Natural killer cell (primary cell): ENCODE measurements around the gene SUMO2. TPM values are rescaled to one million over a fixed set of nuclear protein-coding genes. Genes with fewer than 3 reads are reported as not detected.

Experiments used
- ATAC-seq, 3 donors: fragments of 150-1000 bp in 2 of 3; fragments of 200-7000 bp in 1 of 3; cut with Tn5 transposase; 1 replicate in 1 of 3; 2 replicates in 2 of 3; pipeline ENCODE4 v1.10.0; 2021; ENCODE audit warnings: mild to moderate bottlenecking in 2 of 3, moderate library complexity in 2 of 3
- DNase-seq, 2 donors: peaks; one replicate each; pipeline versions ENCODE4 v3.0.0 to v3.0.0-alpha.2; 2013 to 2021; ENCODE audit warnings: mixed read lengths in 1 of 2
- H3K27ac ChIP-seq: one replicate; pipeline ENCODE4 v1.5.1; 2013; ENCODE audit warnings: mild to moderate bottlenecking, low read length
- H3K27me3 ChIP-seq: one replicate; pipeline ENCODE4 v1.6.1; 2013; ENCODE audit warnings: low read length; ENCODE audit not compliant: control insufficient read depth, insufficient read depth
- H3K36me3 ChIP-seq: one replicate; pipeline ENCODE4 v1.6.1; 2013; ENCODE audit warnings: low read length; ENCODE audit not compliant: control insufficient read depth, insufficient read depth
- H3K4me1 ChIP-seq: one replicate; pipeline ENCODE4 v1.6.1; 2013; ENCODE audit warnings: low read length; ENCODE audit not compliant: control insufficient read depth, insufficient read depth
- H3K4me3 ChIP-seq: one replicate; pipeline ENCODE4 v1.5.1; 2013; ENCODE audit warnings: low read length
- H3K9me3 ChIP-seq: one replicate; pipeline ENCODE4 v1.6.1; 2013; ENCODE audit warnings: low read length; ENCODE audit not compliant: control insufficient read depth, insufficient read depth
- H3K27ac Mint-ChIP-seq, 2 donors: one replicate each; pipeline ENCODE4 v1.8.0; 2022; ENCODE audit warnings: mild to moderate bottlenecking in 2 of 2, mixed read lengths in 2 of 2, moderate library complexity in 1 of 2
- H3K27me3 Mint-ChIP-seq, 2 donors: one replicate each; pipeline ENCODE4 v1.8.0; 2022; ENCODE audit warnings: low read depth in 2 of 2, mixed read lengths in 2 of 2
- H3K36me3 Mint-ChIP-seq: one replicate; pipeline ENCODE4 v1.8.0; 2022; ENCODE audit warnings: mixed read lengths
- H3K4me1 Mint-ChIP-seq, 2 donors: one replicate each; pipeline ENCODE4 v1.8.0; 2022; ENCODE audit warnings: mixed read lengths in 2 of 2
- H3K4me3 Mint-ChIP-seq: one replicate; pipeline ENCODE4 v1.8.0; 2022; ENCODE audit warnings: mild to moderate bottlenecking, moderate library complexity, mixed read lengths
- H3K9me3 Mint-ChIP-seq, 2 donors: one replicate each; pipeline ENCODE4 v1.8.0; 2022; ENCODE audit warnings: mixed read lengths in 2 of 2
- CTCF ChIP-seq: fragments of 200-600 bp; IDR thresholded peaks from one replicate; pipeline ENCODE4 v1.8.0; 2022; ENCODE audit warnings: antibody characterized with exemption
- whole genome bisulfite sequencing: methylation state at CpG from one replicate; pipeline ENCODE4 v1.1.7; 2013; ENCODE audit warnings: missing lambda C conversion rate; ENCODE audit not compliant: insufficient coverage; 5-methylcytosine and 5-hydroxymethylcytosine counted together
- intact Hi-C: fragments of 100-400 bp; cut with micrococcal nuclease; formaldehyde crosslinking; loops from one replicate; pipeline ENCODE4 v1.14.2; 2022
- total RNA-seq, 4 donors: library from RNA; stranded (reverse); fragments of 120-200 nt in 1 of 4; gene quantifications; one replicate each; pipeline versions ENCODE4 v1.2.3 to v1.2.4, GENCODE V29; 2013 to 2022

The SUMO2 gene
- total RNA-seq, 3 donors from 2014 or later (not counting 1 experiment from before 2014, with no cell fraction given), result 240 to 294 (median 250) TPM

- TF ChIP-seq CTCF, result no peak
- Mint-ChIP-seq H3K27ac (peak overlapping the region; percentile 84 to 89), H3K27me3 (no peaks in the 10 kb centered on the region), H3K4me3 (peak overlapping the region; percentile 89), H3K4me1 (peaks cover 13 to 23% of the 10 kb centered on the region in 2 donors), H3K36me3 (no peaks in the 10 kb centered on the region), H3K9me3 (no peaks in the 10 kb centered on the region)
- Histone ChIP-seq H3K36me3 (peaks cover 9% of the 10 kb centered on the region), H3K4me1 (peaks cover 26% of the 10 kb centered on the region), H3K9me3 (no peaks in the 10 kb centered on the region), H3K27ac (peak overlapping the region; percentile 71), H3K27me3 (no peaks in the 10 kb centered on the region), H3K4me3 (peak overlapping the region; percentile 83)
- WGBS, result 16% methylated on average over 27 of the region's 29 CpGs
- intact Hi-C loops, result loop anchor here (2.0 to 5.0 kb wide), 2 partner anchors 16 to 42 kb away; no protein-coding TSS in a partner anchor
- DNase-seq (peak; percentile 28 to 71), ATAC-seq (peak; percentile 46 to 54 (median 49))
These were observed 52.0 kb downstream of the SUMO2 start for GRCh38 chr17:75130632-75131277.

DNA sequence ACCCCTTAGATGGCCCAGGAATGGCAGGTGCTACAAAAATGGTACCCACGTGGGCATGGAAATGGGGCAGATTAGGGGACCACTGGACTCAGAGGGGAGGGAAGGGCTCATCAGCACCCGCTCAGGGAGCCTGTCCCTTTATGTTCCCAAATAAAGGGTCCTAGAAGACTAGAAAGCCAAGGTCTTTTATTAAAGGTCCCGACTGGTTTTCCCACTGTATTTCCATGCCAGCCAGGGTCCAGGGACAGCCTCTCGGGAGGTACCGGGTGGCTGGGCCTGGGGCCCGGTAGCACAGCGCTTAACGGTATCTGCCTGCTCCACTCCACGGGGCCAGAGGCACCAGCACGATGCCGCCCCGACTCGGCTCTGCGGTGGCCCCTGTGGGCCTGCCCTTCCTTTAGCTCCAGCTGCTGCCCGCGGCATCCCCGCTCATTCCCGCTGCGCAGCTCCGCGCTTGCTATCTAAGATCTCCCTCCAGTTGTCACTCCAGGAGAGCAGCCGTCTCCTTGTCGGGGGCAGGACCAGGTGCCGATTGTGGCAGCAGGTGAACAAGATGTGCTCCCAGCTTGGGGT lies 52.6 kb downstream of the SUMO2 start:
- Mint-ChIP-seq H3K36me3 (no peaks in the 10 kb centered on the region), H3K27me3 (no peaks in the 10 kb centered on the region), H3K9me3 (no peaks in the 10 kb centered on the region), H3K27ac (peak overlapping the region; percentile 84 to 89), H3K4me3 (peak overlapping the region; percentile 89), H3K4me1 (peaks cover 17 to 26% of the 10 kb centered on the region in 2 donors)
- H3K9me3 ChIP-seq, result no peaks in the 10 kb centered on the region
- DNase-seq (peak in 1 of 2 donors; percentile 10), ATAC-seq (no peak)
- peak overlapping the region; percentile 71 for H3K27ac ChIP-seq
- WGBS, result 89% methylated on average over 24 of the region's 24 CpGs
- H3K36me3 ChIP-seq, result peaks cover 9% of the 10 kb centered on the region
- peaks cover 32% of the 10 kb centered on the region for H3K4me1 ChIP-seq
- intact Hi-C loops, result loop anchor here (2.0 to 5.0 kb wide), 2 partner anchors 15 to 42 kb away; no protein-coding TSS in a partner anchor
- no peak overlapping the region for H3K4me3 ChIP-seq
- no peaks in the 10 kb centered on the region for H3K27me3 ChIP-seq
- TF ChIP-seq CTCF, result no peak

DNA sequence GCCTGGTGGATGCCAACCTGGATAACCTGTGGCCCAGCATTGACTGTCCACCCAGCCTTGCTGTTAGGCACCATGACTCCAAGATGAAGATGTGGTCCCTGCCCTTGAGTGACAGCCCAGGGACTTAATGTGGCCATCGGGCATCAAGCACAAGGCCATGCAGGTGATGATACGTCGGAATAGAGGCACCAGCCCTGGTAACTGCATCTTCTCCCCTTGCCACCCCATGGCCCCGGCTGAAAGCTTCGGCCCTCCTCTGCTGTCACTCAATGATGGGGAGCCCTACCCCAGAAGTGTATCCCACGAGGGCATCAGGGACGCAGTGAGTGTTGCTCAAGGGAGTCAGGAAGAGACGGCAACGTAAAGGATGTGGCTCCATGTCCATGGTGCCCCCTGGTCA lies 53.2 kb downstream of the SUMO2 start:
- no peaks in the 10 kb centered on the region for H3K36me3 Mint-ChIP-seq
- 92% methylated on average over 9 of the region's 9 CpGs for WGBS

More for the DNA sequence above, 53.2 kb downstream of the SUMO2 start:
- ATAC-seq, result no peak
- Histone ChIP-seq H3K27me3 (no peaks in the 10 kb centered on the region), H3K4me1 (peaks cover 37% of the 10 kb centered on the region), H3K36me3 (peaks cover 9% of the 10 kb centered on the region), H3K4me3 (no peak overlapping the region), H3K27ac (no peak overlapping the region), H3K9me3 (no peaks in the 10 kb centered on the region)
- no peaks in the 10 kb centered on the region for H3K27me3 Mint-ChIP-seq
- TF ChIP-seq CTCF, result no peak
- DNase-seq, result no peak
- H3K27ac Mint-ChIP-seq, result peak overlapping the region; percentile 53 to 59
- H3K4me1 Mint-ChIP-seq, result peaks cover 23 to 32% of the 10 kb centered on the region in 2 donors
- peak overlapping the region; percentile 89 for H3K4me3 Mint-ChIP-seq
- H3K9me3 Mint-ChIP-seq, result no peaks in the 10 kb centered on the region
- intact Hi-C loops, result no loop called here
